Fibroblast of pulmonary artery (primary cell): ENCODE results near the gene C1QL1.

Experiments
- DNase-seq: peaks from one replicate; pipeline ENCODE4 v3.0.0-alpha.2; 2010; ENCODE audit warnings: low read depth
- H3K4me3 ChIP-seq: replicated peaks from 2 replicates; pipeline ENCODE4 v1.5.1; 2011; ENCODE audit warnings: low read depth, mild to moderate bottlenecking, control low read depth, low read length, moderate library complexity
- TF ChIP-seq, protein P1 (sequence below): IDR thresholded peaks from 2 replicates; pipeline ENCODE4 v1.5.1; 2011; ENCODE audit warnings: mild to moderate bottlenecking, control low read depth, low read length, inconsistent platforms; ENCODE audit errors: missing control alignments

Gene C1QL1

DNA sequence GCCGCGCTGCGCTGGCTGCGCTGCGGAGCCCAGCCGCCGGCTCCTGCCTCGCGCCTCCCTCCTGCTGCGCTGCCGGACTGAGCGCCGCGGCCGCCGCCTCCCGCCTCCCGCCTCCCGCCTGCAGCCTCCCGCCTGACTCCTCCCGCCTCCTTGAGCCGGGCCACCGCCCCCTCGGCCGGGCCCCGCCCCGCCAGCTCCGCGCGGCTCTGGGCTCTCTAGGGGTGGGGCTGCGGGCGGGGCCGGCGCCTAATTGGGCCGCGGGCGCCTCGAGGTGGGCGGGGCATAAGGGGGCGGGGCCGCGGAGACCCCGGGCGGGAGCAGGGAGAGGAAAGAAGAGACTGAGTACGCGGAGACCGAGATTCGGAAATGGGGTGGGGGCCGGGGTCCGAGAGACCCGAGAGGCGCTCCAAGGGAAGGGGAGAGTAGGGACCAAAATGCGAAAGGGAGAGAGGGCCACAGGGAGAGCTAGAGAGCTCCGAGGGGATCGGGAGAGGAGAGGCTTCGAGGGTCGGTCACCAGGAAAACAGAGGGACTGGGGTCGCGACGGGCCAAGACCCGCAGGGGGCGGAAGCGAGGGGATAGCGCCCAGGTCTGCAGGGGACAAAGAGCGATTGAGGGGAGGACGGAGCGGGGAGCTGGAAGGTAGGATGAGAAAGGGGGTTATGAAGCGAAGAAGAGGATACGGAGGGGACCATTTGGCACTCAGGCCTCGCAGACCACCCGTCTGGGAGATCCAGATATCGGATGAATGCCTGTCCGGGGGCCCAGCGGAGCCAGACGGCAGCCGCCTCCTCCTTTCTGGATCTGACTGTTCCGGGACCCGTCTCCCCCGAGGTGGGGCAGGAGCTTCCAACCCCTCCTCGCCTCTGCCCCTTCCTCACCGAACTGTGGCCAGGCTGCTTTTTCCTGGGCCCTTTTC, at the start of gene C1QL1:
TSS of gene C1QL1 (minus strand) at position 79 of the 919 bp plus-strand sequence. CDS start 255 bp downstream, outside the sequence.
- peak within 1 kb of the TSS; percentile 58 for H3K4me3 ChIP-seq
- peak; percentile 86 for DNase-seq
- TF ChIP-seq, protein P1, sequence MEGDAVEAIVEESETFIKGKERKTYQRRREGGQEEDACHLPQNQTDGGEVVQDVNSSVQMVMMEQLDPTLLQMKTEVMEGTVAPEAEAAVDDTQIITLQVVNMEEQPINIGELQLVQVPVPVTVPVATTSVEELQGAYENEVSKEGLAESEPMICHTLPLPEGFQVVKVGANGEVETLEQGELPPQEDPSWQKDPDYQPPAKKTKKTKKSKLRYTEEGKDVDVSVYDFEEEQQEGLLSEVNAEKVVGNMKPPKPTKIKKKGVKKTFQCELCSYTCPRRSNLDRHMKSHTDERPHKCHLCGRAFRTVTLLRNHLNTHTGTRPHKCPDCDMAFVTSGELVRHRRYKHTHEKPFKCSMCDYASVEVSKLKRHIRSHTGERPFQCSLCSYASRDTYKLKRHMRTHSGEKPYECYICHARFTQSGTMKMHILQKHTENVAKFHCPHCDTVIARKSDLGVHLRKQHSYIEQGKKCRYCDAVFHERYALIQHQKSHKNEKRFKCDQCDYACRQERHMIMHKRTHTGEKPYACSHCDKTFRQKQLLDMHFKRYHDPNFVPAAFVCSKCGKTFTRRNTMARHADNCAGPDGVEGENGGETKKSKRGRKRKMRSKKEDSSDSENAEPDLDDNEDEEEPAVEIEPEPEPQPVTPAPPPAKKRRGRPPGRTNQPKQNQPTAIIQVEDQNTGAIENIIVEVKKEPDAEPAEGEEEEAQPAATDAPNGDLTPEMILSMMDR, result peak; percentile 15

DNA sequence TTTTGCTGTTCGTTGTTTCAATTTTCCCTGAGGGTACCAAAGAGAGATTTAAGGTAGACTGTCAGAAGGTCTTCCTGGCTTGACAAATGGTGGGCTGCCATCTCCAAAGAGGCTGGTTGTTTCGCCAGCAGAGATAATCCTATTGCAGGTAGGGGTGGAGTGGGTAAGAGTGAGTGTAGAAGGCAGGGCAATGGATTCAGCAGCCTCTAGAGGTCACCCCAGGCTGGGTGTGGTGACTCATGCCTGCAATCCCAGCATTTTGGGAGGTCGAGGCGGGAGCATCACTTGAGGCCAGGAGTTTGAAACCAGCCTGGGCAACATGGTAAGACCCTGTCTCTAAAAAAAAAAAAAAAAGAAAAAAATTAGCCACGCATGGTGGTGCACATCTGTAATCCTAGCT, 48.7 kb upstream of the C1QL1 start:
- no peak for DNase-seq
- TF ChIP-seq, protein P1, result peak; percentile 33
- H3K4me3 ChIP-seq, result no peak overlapping the region

- no peak for DNase-seq
- TF ChIP-seq, protein P1, result no peak
- no peak overlapping the region for H3K4me3 ChIP-seq
Measured at GRCh38 chr17:45016237-45016636, 48.1 kb upstream of the C1QL1 start.

GRCh38 chr17:45013021-45013997, 45.2 kb upstream of the C1QL1 start:
- TF ChIP-seq, protein P1, result no peak
- no peak for DNase-seq
- H3K4me3 ChIP-seq, result no peak overlapping the region

GRCh38 chr17:45011767-45012166, 43.7 kb upstream of the C1QL1 start:
- no peak for DNase-seq
- TF ChIP-seq, protein P1, result no peak
- no peak overlapping the region for H3K4me3 ChIP-seq

GRCh38 chr17:45009676-45010467, 41.8 kb upstream of the C1QL1 start:
- no peak overlapping the region for H3K4me3 ChIP-seq
- no peak for DNase-seq
- TF ChIP-seq, protein P1, result no peak
